Measurements from ENCODE around the gene NEK11.

DNA sequence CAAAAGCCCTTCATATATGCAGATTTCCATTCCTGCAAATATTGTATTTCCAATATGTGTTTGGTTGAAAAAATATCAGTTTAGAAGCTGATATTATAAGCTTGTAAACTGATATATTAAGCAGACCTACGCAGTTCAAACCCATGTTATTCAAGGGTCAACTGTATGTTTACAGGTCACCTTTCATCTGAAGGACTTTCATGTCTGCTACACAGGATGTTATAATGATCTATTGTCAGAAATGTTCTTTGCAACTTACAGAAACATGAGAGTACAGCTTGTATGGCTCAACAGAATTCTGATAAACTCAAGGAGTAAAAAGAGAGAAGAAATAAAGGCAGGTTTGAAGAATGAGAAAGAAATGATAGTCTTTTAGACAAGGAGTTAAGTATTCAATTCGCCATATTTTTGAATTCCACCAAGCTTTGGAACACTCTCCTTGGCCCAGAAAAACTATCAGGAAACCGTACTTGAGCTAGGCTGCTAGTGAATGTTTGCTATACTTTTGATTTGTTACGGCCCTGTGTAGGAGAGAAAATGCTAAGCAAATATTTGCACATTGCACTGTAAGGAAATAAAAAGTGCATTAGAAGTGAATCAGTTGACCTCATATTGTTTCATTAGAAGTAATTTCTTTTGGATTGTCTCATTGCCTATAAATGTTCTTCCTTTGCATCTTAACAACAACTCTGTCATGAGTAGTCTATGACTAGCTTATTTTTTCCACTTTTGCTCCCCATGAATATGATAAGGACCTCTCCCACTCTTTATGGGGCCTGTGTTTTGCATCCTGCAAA is 81.2 kb downstream of the NEK11 start:
- TF ChIP-seq POLR2A (IDR thresholded peaks at IDR 0.05): no peak
- TF ChIP-seq, protein P1, sequence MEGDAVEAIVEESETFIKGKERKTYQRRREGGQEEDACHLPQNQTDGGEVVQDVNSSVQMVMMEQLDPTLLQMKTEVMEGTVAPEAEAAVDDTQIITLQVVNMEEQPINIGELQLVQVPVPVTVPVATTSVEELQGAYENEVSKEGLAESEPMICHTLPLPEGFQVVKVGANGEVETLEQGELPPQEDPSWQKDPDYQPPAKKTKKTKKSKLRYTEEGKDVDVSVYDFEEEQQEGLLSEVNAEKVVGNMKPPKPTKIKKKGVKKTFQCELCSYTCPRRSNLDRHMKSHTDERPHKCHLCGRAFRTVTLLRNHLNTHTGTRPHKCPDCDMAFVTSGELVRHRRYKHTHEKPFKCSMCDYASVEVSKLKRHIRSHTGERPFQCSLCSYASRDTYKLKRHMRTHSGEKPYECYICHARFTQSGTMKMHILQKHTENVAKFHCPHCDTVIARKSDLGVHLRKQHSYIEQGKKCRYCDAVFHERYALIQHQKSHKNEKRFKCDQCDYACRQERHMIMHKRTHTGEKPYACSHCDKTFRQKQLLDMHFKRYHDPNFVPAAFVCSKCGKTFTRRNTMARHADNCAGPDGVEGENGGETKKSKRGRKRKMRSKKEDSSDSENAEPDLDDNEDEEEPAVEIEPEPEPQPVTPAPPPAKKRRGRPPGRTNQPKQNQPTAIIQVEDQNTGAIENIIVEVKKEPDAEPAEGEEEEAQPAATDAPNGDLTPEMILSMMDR (IDR thresholded peaks at IDR 0.05): no peak

Data from uterus (tissue), 2 donors.